ENCODE data around the gene E2F3.
"Not testable (repeated sequence)": the region's sequence is repeated elsewhere in the genome, so short reads cannot be mapped to it uniquely, and the experiment has no call there.

Gene E2F3

GRCh38 chr6:20467437-20467836 lies 65.8 kb downstream of the E2F3 start:
- no peak for DNase-seq (ENCODE audit: low read depth)

DNA sequence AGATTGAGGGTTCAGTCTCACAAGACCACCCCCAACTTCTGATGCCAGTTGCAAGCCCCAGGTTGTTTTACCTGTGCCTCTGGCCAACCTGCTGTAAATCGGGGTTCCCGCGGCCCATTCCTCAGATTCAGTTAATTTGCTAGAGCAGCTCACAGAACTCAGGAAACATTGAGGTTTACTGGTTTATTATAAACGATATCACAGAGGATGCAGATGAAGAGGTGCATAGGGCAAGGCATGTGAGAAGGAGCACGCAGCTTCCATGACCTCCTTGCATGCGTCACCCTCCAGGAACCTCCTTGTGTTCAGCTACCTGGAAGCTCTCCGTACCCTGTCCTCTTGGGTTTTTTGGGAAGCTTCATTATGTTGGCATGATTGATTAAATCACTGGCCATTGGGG lies 66.5 kb downstream of the E2F3 start:
- DNase-seq (ENCODE audit: low read depth): no peak

- no peak for DNase-seq (ENCODE audit: low read depth)
These were observed 71.1 kb downstream of the E2F3 start for GRCh38 chr6:20472748-20473147.

DNA sequence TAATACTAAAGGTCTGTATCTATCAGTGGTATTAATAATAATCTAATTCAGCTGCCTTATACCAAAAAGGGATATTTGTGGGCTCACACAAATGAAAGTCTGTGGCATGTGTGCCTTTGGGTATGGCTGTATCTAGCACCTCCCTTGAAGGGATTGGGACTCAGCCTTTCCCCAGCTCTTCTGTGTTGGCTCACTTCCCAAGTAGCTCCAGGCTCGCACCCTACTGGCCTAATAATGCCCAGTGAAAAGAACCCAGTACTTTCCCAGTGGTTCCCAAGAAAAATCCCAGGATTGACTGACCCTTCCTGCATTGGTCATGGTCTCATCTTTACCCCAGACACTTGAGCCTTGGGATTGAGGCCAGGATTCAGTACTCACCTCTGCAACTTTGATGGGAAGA lies 71.8 kb downstream of the E2F3 start:
- DNase-seq (ENCODE audit: low read depth): no peak

DNA sequence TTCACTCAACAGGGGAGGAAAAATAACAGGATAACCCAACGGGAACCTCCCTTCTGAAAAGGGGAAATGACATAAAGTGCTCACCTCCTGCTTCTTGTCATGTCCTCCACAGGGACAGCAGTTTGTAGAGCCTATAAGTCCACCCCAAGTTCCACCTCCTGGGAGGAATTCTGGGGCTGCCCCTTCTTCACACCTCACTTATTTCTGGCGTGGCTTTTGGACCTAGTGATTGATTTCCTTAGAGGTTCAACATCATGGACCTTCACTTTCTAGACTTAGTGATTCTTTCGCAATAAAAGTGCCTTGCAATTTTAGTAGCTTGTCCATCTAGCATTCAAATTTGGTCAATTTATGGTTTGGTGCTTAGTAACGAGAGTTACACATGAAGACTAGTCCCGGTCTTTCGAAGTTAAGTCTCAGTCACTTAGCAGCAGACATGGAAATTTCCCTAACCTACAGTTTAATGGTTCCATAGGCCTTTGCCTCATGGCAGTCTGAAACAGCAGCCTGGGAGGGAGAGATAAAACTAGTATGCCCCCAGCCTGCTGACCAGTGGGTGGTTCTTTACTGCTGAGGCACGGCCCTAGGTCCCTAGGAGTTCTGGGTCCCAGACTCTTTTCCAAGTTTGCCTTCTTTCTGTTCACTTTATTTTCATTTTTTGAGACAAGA lies 73.3 kb downstream of the E2F3 start:
- no peak for DNase-seq (ENCODE audit: low read depth)

GRCh38 chr6:20476501-20477043 lies 74.9 kb downstream of the E2F3 start:
- DNase-seq (ENCODE audit: low read depth): no peak

DNA sequence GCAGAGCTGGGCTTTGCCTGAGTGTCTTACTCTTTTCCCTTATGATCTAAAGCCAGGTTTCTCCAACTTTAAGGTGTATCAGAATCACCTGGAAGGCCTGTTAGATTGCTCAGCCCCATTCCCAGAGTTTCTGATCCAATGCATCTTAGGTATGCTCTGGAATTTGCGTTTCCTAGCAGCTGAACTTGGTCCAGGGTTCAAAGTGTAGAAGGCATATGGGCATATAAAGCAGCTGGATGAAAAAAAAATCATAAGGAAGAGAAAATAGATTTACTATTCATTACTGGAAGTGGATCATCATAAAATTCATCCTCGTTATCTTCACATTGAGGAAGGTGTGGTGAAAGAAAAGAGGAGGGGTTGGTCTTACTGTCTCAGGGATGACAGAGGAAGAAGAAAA lies 75.8 kb downstream of the E2F3 start:
- DNase-seq (ENCODE audit: low read depth): no peak

DNA sequence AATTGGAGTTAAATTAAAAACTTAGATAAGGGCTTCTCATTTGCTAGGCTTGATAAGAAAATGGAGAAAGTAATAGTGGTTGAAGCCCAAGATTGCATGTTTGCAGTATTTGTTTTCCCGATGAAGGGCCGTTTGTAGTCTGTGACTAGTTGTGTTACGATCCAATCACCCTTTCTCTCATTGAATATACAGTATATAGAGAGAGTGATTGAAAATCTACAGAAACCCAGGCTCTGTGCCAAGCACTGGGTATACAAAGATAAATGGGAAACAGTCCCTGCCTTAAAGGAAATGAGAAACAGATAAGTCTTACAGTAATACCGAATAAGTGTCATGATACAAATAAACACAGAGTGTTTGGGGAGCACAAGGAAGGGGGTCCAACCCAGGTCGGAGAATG lies 77.4 kb downstream of the E2F3 start:
- no peak for DNase-seq (ENCODE audit: low read depth)

DNA sequence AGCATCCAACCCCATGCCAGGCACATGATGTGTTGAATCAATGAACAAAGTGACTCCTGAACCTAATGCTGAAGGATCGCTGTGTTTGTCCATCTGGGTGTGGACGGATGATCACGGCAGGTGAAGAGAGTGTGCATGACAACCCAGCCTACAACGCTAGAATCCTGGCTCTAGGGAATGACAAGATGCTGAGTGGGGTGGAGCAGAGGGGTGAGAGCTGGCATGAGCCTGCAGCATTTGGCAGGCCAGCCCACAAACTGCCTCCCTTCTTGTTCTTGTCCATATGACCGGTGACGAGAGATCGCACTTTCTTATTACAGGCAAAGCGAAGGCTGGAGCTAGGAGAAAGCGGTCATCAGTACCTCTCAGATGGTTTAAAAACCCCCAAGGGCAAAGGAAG lies 77.8 kb downstream of the E2F3 start:
- no peak for DNase-seq (ENCODE audit: low read depth)

DNA sequence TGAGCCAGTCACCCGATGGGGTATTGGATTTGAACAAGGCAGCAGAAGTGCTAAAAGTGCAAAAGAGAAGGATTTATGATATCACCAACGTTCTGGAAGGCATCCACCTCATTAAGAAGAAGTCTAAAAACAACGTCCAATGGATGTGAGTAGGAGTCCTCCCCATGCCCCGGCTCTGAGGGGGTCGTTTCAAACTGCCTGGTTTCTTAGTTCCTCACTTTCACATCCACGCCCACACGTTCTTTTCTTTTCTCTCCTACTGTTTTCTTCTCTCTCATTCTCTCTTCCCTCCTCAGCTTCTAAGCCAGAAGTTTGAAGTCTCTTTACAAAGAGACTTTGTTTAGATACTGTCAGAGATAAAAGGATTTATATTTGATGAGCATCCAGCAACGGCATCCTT lies 79.6 kb downstream of the E2F3 start:
- no peak for DNase-seq (ENCODE audit: low read depth)

DNA sequence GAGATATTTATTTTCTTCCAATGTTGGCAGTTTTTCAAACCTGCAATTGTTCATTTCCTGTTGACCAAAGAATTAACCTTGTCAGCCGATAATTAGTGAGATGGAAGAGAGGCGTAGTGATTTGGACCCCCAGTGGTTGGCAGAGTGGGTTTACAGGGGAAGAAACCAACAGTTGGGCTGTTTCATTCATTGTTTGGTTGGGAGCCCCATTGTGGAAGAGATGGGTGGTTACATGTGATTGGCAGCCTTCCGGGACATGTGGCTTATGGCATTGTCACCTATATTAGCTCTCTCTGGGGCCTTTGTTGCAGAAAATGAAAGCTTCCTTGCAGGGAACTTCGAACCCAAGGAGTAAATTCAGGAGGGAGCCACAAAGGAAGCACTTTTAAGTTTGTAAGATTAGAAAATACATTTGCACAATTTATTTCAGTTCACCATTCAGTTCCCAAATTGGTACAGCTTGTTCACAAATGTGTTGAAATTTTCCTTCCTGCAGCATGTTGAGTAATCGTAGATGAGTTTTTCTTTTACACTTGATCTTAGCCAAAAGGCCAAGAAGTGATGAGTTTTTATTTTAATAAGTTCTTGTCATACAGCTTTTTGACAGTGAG lies 82.3 kb downstream of the E2F3 start:
- DNase-seq (ENCODE audit: low read depth): peak; percentile 66

GRCh38 chr6:20486641-20487040 lies 85.0 kb downstream of the E2F3 start:
- DNase-seq (ENCODE audit: low read depth): peak; percentile 64

DNA sequence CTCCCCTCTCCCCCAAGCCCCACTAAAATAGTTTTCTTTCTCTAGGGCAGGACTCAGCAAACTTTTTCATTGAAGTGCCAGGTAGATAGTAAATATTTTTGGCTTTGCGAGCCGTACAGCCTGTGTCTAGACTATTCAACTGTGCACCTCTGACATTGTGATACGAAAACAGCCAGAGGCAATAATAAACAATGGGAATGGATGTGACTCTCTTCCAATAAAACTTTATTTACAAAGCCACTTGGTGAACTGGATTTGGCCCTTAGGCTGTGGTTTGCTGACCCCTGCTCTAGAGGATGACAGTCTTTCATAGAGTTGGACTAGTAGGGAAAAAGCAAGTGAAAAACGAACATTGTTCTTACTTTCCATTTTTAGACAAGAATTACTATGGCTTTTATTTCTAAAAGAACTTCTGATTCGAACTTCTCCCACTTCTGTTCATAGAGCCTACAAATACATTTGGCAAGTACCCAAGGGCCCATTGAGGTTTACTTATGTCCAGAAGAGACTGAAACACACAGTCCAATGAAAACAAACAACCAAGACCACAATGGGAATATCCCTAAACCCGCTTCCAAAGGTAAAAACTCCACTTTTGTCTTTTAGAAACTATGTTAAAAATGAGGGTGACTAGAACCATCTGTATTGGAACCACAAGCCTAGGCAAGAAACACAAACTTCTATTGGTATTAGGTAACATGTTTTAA lies 86.1 kb downstream of the E2F3 start:
- DNase-seq (ENCODE audit: low read depth): peak; percentile 77

DNA sequence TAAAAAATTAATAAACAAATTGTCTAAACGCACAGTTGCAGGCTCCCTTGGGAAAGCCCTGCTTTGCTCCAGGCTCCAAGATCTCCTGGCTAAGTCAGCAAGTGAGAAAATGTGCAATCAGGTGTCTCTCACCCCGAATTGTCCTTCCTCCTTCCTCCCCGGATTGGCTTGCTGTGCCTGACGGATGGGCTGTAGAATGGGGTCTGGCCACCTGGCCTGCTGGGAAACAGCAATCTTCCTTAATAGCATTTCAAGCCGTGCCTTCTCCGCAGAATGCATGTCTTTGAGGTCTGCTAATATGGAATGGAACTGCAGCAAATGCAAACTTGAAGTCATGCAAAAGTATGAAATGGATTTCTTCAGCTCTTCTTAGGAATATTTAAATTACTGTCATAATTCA lies 88.9 kb downstream of the E2F3 start:
- DNase-seq (ENCODE audit: low read depth): no peak

- no peak for DNase-seq (ENCODE audit: low read depth)
These were observed 90.4 kb downstream of the E2F3 start for GRCh38 chr6:20492099-20492498.

GRCh38 chr6:20497216-20498040 lies 95.7 kb downstream of the E2F3 start:
- DNase-seq (ENCODE audit: low read depth): peak; percentile 81

DNA sequence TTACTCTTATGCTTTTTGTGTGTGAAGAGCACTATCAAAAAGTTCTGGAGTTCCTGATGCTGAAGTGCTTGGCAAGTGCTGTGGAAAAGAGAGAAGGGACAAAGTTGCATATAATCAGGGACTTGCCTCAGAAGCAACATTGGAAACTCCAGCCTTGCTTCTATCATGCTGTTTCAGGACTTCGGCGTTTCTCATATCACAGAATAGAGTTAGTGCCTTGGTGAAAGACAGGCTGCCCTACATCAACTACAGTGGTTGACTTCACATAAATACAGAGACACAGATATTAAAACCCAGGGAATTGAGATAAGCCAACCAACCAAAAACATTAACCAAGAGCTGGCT lies 96.3 kb downstream of the E2F3 start:
- no peak for DNase-seq (ENCODE audit: low read depth)

DNA sequence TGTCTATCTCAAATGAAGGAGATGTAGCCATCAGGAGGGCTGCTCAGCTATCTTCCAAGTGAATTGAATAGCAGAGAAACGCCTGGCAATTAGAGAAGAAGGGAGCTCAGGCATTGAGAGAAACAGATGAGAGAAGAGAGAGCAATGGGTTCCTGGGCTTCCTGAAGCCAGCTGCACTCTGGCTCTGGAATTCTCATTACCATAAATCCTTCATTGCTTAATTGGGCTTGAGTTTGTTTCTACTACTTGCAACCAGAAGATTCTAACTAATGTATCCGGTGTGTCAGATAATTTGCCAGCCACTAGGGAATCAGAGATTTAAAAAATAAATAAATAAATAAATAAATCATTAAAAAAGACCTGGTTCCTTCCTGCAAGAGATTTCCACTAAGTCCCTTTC lies 107.5 kb downstream of the E2F3 start:
- DNase-seq (ENCODE audit: low read depth): no peak

DNA sequence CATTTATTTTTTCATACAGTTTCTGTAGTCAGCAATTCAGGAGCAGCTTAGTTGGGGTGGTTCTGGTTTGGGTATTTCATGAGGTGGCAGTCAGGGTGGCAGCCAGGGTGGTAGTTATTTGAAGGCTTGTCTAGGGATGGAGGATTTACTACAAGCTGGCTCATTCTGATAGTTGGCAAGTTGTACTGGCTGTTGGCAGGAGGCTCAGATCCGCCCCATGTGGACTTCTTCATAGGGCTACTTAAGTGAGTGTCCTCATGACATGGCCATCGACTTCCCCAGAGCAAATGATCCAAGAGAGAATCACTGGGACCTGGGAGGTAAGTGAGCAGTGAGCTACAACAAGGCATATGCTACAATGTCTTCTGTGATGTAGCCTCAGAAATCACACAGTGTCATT lies 110.2 kb downstream of the E2F3 start:
- DNase-seq (ENCODE audit: low read depth): no peak

- DNase-seq (ENCODE audit: low read depth): not testable (repeated sequence)
These were observed 123.5 kb downstream of the E2F3 start for GRCh38 chr6:20525208-20525607.

DNA sequence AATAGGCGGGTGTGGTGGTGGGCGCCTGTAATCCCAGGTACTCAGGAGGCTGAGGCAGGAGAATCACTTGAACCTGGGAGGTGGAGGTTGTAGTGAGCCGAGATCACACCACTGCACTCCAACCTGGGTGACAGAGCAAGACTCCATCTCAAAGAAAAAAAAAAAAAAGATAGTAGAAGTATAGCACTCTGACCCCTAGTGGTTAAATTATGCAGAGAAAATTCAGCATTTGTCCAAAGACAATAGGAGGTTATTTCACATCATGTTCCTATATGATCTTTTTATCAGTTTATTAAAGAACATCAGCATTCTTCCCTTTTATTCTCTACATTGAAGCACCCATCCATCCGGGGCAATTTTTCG lies 127.4 kb downstream of the E2F3 start:
- peak; percentile 30 for DNase-seq (ENCODE audit: low read depth)

DNA sequence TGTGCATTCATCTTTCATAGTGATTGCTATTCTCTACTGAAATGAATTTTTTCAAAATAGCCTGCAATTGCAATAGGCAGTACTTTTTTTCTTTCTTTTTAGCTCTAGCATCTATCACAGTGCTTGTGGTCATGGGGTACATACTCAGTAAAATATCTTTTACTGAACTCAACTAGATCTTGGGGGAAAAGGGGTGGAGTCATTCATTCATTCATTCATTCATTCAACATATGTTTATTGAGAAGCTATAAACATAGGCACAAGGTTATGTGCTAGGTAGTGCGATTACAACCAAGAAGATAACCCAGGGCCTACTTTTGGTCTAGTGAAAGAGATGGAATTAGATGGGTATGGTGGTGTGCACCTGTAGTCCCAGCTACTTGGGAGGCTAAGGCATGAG lies 131.2 kb downstream of the E2F3 start:
- DNase-seq (ENCODE audit: low read depth): no peak

Data from iris pigment epithelial cell (primary cell).